ENCODE measurements around the gene CCDC85B.

- TF ChIP-seq CTCF (IDR thresholded peaks at IDR 0.05) = no peak
- no peak for TF ChIP-seq POLR2A (IDR thresholded peaks at IDR 0.05)
These were observed 42.1 kb downstream of the CCDC85B start for GRCh38 chr11:65932558-65932919.
